Myocyte (in vitro differentiated cells): ENCODE data around the gene GTPBP6. TPM values are rescaled to one million over a fixed set of nuclear protein-coding genes. Genes with fewer than 3 reads are reported as not detected.
"Not testable (repeated sequence)": the region's sequence is repeated elsewhere in the genome, so short reads cannot be mapped to it uniquely, and the experiment has no call there.

ENCODE experiments used
- DNase-seq: peaks from one replicate; pipeline ENCODE4 v3.0.0-alpha.2; 2012; ENCODE audit warnings: low read depth
- total RNA-seq: library from RNA; depleted of rRNA; stranded (reverse); fragments of >200 nt; gene quantifications from 2 replicates; pipeline ENCODE4 v1.2.3, GENCODE V29; 2014

Gene GTPBP6
- total RNA-seq, 1 donor from 2014 or later, result 82.3 TPM

DNA sequence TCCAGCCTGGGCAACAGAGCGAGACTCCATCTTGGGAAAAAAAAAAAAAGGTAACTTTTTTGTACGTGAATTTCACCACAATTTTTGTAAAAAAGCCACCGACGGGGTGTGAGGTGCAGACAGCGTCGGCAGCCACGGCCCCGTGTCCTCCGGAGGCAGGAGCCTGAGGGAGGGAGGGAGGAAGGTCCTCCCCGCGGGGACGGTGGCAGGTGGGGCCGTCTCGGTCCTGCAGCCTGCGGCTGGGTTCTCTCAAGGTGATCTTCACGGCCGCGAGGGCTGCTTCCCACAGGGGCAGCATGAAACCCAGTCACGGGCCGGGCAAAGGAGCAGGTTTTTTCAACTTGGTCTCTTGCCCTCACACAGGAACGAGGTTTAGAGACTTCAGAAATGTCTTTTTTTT, 23.5 kb downstream of the GTPBP6 start:
- no peak for DNase-seq

DNA sequence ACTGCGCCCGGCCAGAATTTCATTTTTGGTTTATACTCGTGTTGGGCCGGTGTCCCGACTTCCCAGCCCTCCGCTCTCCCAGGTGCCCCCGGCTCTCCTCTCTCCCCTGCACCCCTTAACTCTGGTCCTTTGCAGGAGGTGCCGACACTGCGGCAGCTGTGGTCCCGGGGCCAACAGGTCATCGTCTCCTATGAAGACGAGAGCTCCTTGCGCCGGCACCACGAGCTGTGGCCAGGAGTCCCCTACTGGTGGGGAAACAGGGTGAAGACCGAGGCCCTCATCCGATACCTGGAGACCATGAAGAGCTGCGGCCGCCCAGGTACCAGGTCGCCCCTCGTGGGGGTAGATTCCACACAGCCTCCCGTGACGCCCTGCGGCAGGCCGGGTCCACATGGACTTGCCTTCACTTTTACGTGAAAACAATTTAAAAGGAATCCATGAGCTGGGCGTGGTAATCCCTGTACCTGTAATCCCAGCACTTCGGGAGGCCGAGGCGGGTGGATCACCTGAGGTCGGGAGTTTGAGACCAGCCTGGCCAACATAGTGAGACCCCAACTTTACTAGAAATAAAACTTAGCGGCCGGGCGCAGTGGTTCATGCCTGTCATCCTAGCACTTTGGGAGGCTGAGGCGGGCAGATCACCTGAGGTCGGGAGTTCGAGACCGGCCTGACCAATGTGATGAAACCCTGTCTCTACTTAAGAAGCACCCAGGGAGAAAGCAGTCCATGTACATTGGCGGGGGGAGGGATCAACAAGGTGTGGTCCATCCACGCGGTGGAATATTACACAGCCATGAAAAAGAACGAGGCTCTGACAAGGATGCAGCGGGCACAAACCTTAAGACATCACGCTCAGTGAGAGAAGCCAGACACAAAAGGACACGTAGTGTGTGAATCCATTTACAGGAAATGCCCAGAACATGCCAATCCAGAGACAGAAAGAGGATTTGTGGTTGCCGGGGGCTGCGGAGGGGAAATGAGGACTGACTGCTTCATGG, 25.4 kb downstream of the GTPBP6 start:
- DNase-seq, result no peak

DNA sequence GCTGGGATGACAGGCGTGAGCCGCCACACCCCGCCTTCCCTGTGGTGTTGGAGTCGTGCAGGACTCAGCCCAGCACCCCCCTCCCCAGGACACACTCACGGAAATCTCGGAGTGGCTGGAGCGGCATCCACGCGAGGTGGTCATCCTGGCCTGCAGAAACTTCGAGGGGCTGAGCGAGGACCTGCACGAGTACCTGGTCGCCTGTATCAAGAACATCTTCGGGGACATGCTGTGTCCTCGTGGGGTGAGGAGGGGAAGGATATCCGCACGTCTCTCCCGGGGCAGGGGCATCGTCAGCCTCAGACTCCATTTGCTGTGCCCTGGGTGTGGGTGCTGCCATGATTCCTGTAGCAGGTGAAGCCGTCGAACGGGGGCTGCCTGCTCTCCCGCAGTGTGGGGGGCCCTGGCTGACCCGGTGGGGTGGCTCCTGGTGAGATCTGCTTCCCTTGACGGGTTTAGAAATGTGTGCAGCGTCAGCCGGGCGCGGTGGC, 27.1 kb downstream of the GTPBP6 start:
- DNase-seq, result no peak

DNA sequence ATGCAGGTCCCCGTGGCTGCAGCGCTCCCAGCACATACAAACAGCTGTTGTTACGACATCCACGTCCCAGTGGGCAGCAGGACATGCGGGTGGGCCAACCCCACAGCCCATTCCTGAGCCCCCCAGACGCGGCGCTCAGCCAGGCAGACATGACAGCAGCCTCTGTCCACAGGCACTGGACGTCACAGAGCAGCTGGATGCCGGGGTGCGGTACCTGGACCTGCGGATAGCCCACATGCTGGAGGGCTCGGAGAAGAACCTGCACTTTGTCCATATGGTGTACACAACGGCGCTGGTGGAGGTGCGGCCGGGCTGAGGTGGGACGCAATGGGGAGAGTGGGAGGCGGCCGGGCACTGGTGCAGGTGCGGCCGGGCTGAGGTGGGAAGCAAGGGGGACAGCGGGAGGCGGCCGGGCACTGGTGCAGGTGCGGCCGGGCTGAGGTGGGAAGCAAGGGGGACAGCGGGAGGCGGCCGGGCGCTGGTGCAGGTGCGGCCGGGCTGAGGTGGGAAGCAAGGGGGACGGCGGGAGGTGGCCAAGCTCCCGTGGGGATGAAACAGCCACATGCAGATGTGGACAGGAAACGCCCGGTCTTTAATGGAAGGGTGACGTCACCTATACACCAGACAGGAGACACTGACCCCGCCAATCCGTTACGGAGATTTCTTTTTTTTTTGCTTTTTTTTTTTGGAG, 28.0 kb downstream of the GTPBP6 start:
- DNase-seq, result no peak

DNA sequence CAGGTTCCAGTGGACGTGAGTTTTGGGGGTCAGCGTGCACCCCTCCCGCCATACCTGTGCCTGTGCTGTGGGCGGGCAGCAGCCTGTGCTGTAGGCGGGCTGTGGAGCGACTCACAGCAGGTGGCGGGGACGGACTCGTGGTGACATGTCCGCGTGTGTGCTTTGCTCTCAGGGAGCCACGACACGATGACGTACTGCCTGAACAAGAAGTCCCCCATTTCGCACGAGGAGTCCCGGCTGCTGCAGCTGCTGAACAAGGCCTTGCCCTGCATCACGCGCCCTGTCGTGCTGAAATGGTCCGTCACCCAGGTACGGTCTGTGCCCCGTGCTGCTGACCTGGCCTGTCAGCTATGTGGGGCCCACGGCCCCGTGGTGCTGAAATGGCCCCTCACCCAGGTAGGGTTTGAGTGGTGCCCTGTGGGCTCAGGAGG, 30.0 kb downstream of the GTPBP6 start:
- no peak for DNase-seq

DNA sequence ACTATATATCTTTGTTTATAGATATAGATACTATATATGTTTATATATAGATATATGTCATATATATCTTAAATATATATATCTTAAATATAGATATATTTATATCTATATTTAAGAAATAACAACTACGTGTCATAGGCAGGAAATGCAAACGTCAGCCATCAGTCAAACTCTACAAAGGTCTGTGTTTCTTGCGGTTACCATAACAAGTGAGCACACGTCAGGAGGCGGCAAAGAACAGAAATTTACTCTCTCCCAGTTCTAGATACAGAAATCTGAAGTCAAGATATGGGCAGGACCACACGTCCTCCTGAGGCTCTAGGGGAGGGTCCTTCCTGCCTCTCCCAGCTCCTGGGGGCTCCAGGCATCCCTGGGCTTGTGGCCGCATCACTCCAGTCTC, 30.9 kb downstream of the GTPBP6 start:
- DNase-seq, result no peak

DNA sequence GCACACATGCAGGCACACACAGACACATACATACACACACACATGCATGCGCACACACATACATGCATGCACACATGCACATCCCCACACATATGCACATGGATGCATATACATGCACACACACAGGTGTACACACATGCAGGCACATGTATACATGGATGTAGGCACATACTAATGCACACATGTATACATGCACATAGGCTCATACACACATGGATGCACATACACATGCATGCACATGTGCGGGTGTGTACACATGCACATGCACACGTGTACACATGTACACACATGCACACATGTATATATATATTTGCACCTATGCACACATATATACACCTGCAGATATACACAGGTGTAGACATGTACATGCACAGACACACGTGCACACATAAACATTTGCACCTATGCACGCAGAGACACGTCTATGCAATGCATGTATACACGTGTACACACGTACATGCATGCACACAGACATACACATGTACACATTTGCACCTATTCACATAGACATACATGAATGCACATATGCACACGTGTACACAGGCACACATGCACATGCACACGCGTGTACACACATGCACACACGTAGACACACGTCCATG, 33.4 kb downstream of the GTPBP6 start:
- DNase-seq, result no peak

DNA sequence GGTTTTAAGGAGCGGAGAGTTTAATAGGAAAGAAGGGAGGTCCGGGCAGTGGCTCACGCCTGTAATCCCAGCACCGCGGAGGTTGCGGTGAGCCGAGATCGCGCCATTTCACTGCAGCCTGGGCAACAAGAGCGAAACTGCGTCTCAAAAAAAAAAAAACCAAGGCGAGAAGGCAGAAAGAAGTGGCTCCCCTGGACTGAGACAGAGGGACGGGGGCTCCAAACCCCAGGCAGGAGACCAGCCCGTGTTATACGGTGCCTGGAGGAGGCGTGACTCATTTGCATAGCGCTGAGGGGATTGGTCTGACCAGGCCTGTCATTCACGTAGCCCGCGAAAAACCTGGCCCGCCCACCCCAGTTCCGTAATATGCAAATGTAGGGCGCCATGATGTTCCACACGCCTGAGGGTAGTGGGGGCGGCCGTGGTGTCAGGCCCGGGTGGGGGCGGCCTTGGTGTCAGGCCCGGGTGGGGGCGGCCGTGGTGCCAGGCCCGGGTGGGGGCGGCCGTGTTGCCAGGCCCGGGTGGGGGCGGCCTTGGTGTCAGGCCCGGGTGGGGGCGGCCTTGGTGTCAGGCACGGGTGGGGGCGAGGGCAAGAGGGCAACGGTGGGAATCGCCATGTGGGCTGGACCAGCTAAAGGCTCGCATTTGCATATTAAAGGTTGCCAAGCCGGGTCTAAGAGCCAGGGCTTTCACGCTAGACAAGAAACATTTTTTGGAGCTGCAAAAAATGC, 35.3 kb downstream of the GTPBP6 start:
- DNase-seq, result peak; percentile 88

DNA sequence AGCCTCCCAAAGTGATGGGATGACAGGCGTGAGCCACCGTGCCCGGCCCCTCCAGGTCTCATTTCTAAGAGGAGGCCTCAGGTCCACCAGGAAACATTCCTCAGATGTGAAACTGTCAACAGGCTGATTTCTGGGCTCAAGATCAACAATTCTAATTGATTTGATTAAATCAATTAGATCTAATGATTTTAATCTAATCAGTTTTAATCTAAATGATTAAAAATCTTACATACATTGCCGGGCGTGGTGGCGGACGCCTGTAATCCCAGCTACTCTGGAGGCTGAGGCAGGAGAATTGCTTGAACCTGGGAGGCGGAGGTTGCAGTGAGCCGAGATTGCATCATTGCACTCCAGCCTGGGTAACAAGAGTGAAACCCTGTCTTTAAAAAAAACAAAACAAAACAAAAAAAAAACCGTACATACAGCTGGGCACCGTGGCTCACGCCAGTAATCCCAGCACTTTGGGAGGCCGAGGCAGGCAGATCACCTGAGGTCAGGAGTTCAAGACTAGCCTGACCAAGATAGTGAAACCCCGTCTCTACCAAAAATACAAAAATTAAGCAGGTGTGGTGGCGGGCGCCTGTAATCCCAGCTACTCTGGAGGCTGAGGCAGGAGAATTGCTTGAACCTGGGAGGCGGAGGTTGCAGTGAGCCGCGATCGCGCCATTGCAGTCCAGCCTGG, 36.5 kb downstream of the GTPBP6 start:
- DNase-seq, result not testable (repeated sequence)

DNA sequence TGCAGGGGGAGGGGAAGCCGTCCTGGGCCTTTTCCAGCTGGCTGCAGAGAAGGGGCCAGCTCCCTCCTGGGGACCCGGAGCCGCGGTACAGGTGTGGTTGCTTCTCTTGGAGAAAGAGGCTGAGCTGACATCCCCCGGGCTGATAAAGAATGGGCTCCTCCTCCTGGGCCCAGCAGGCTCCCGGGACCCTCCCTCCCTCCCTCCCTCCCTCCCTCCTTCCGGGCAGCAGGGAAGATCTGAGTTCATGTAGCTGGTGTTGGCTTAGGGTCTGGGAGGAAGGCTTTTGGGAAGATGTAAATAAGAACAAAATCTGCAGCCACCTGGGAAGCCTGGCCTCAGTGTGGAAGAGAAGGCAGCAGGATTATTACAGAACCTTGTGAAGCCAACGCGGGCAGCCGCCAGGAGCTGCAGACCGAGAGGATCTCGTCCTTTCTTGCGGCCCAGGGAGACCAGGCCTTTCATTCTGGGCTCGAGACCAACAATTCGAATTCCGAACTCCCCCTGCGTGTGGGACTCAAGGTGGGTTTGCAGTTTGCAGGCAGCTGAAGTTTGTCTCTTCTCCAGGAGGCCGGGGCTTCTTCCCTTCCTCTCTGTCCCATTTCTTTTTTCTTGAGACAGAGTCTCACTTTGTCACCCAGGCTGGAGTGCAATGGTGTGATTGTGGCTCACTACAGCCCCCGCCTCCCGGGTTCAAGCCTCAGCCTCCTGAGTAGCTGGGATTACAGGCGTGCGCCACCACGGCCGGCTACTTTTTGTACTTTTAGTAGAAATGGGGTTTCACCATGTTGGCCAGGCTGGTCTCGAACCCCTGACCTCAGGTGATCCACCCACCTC, 37.2 kb downstream of the GTPBP6 start, which contains the start of gene PLCXD1:
Gene PLCXD1 (plus strand): TSS at position 216 of the 834 bp plus-strand sequence. CDS start 2,807 bp downstream, outside the sequence.
- no peak for DNase-seq

DNA sequence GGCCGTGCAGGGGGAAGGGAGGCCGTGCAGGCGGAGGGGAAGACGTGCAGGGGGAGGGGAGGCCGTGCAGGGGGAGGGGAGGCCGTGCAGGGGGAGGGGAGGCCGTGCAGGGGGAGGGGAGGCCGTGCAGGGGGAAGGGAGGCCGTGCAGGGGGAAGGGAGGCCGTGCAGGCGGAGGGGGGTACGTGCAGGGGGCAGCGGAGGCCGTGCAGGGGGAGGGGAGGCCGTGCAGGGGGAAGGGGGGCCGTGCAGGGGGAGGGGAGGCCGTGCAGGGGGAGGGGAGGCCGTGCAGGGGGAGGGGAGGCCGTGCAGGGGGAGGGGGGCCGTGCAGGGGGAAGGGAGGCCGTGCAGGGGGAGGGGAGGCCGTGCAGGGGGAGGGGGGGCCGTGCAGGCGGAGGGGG, 37.9 kb downstream of the GTPBP6 start:
- not testable (repeated sequence) for DNase-seq

DNA sequence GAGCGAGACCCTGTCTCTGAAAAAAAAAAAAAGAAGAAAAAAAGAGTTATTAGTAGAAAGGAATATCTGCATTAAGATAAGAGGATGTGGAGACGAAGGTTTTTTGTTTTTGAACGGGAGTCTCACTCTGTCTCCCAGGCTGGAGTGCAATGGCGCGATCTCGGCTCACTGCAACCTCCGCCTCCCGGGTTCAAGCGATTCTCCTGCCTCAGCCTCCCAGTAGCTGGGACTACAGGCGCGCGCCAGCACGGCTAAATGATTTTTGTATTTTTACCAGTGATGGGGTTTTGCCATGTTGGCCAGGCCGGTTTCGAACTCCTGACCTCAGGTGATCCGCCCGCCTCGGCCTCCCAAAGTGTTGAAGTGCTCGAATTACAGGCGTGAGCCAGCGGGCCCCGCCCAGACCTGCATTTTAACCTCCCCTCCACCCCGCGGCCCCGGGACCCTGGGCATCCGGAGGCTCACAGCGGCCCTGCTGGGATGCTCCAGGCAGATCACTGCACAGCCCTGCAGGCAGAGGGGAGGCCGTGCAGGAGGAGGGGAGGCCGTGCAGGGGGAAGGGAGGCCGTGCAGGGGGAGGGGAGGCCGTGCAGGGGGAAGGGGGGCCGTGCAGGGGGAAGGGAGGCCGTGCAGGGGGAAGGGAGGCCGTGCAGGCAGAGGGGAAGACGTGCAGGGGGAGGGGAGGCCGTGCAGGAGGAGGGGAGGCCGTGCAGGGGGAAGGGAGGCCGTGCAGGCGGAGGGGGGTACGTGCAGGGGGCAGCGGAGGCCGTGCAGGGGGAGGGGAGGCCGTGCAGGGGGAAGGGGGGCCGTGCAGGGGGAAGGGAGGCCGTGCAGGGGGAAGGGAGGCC, 38.6 kb downstream of the GTPBP6 start:
- not testable (repeated sequence) for DNase-seq

DNA sequence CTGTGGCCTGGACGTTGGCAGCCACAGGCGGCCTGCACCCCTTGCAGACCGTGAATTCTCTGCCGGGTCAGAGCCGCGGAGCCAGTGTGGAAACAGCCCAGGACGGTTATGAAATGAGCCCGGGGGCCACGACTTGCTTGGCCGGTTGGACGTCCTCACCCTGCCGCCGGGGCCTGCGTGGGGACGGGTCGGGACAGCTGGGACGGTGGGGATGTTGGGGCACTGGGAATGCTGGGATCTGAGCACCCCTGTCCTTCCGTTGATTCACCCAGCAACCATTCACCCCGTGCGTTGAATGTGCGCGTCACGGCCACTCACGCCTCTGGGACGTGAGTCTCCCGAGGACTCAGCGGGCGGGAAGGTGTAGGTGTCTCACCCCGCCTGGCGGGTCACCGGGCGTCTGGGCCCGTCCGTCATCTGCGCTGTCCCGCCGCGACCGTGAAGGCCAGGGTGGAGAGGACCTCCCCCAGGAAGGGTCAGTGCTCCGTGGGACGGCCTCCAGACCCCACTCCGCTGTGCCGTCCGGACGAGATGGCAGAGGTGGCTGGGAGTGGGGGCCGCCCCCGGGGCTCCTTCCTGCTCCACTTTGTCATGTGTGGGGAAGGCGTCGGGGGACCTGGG, 41.9 kb downstream of the GTPBP6 start:
- DNase-seq, result peak; percentile 20

DNA sequence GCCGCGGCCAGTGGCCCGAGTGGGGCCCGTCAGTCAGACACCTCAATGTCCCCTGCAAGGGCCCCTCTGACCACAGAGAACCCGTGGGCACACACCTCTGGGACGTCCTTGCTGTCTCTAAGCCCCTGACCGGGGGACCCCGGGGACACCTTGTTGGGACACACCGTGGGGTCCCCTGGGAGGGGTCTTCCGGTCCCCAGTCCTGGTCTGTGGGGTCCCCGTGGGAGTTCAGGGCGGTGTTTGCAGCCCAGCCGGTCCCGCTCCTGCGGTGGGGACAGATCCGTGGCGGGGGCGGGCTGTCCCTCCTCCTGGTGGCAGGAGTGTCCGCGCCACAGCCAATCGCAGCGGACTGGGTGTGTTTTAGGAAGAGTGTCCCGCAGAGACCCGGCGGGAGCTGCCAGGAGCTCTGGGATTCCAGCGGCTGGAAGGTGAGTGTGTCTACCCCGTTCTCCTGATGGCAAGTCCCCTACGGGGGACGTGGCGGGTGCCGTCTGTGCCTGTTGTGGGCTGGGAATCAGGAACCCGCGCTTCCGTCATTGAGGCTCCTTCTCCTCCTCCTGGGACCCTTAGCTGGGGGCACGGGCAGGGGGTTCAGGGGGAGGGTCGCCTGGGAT, 42.5 kb downstream of the GTPBP6 start:
- DNase-seq, result peak; percentile 52

DNA sequence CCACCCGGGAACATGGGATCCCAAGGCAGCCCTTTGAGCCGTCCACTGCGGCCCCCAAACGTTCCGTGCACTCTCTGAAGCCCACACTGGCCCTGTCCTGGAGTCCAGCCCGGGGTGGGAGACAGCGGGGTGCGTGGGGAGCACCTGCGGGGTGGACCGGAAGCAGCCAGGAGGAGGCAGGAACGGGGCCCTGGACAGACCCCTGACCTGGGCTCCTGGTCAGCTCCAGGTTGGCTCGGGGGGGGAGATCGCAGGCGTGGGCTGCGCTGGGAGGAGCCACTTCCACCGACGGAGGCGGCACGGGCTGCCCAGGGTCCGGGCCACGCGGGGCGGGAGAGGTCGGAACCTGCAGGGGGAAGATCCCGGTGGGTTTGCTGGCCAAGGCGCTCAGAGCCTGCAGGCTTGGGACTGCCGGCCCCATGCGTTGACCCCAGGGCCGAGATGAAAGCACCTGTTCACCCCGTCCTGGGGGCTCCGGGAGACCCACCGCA, 43.1 kb downstream of the GTPBP6 start:
- no peak for DNase-seq

DNA sequence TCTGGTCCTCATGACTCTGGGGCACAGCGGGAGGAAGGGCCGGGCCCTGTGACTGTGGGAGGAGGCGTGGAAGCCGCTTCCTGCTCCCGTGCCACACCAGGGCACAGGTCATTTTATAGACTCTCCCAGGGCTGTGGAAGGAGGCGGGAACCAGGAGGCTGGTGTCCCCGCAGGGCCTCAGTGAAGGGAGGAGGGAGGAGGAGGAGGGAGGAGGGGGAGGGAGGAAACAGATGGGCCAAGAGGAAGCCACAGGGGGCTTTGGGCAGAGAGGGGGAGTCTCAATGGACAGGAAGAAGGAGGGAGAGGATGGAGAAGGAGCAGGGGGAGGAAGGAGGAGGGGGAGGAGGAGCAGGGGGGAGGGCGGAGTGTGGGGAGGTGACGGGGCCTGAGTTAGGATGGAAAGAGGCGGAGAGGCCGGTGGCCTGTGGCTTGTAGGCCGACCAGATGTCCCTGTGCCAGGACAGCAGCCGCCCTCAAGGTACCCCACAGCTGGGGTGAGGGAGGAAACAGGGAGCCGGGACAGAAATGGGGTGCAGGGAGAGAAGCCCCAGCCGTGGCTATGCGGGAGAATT, 43.6 kb downstream of the GTPBP6 start:
- peak; percentile 5 for DNase-seq

DNA sequence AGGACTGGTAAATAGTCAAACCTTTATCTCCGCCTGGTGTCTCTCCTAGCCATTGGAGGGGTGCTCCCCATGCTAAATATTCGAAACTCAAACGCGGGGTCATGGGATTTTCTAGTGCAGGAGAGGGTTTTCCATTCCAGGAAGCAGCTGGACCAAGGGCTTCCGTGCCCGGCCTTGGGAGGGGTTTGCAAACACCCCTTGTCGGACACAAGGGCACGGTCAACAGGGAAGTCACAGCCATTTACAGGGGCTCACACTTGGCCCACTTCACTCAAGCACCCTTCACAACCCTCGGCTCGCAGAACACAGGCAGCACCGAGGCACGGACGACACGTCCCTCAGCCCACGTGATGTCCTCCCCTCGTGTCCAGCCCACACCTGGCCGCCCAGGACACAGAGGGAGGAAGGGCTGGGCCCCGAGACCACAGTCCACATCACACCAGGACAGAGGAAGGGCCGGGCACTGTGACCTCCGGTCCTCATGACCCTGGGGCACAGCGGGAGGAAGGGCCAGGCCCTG, 47.7 kb downstream of the GTPBP6 start:
- DNase-seq, result no peak
